ENCODE measurements around the gene ANP32B. TPM values are rescaled to one million over a fixed set of nuclear protein-coding genes. Genes with fewer than 3 reads are reported as not detected.

ANP32B gene
- total and polyA plus RNA-seq, 2 experiments from 2014 or later: 13.1 to 114 TPM

GRCh38 chr9:97969014-97969413, 14.1 kb upstream of the ANP32B start:
- TF ChIP-seq POLR2AphosphoS5 (IDR thresholded peaks at IDR 0.05; ENCODE audit: low read depth) (no peak), ETS1 (IDR thresholded peaks at IDR 0.05) (no peak), STAT1 (IDR thresholded peaks at IDR 0.05; ENCODE audit: unreplicated experiment) (no peak), CREB1 (CRISPR knock-in tag; IDR thresholded peaks at IDR 0.05; ENCODE audit: low read depth) (no peak), ZNF462 (CRISPR knock-in tag; IDR thresholded peaks at IDR 0.05) (no peak), CTCF (conservative IDR thresholded peaks at IDR 0.05; ENCODE audit: low read depth in 2 of 2) (no peak), JUNB (IDR thresholded peaks at IDR 0.05; ENCODE audit: unreplicated experiment) (no peak)
- no peak overlapping the region for H3K4me3 Mint-ChIP-seq
- H3K36me3 ChIP-seq (ENCODE audit: insufficient read depth): no peaks in the 10 kb centered on the region
- ATAC-seq: no peak
- no peak overlapping the region for H3K27ac Mint-ChIP-seq
- no peaks in the 10 kb centered on the region; the same call in 1 of the 2 replicates for H4K20me1 ChIP-seq (replicated peaks; ENCODE audit: insufficient read depth)
- no peaks in the 10 kb centered on the region for H3F3A ChIP-seq (replicated peaks; ENCODE audit: low read depth)
- H3K36me3 Mint-ChIP-seq (ENCODE audit: low read depth): no peaks in the 10 kb centered on the region
- H3K4me3 ChIP-seq: no peak overlapping the region
- peaks cover 39% of the 10 kb centered on the region for H3K27me3 Mint-ChIP-seq (ENCODE audit: insufficient read depth, low read depth, poor library complexity)
- no peaks in the 10 kb centered on the region for H3K9me2 ChIP-seq (ENCODE audit: insufficient read depth)
- no peaks in the 10 kb centered on the region; the same call in 2 of the 3 replicates for H3K9me3 Mint-ChIP-seq
- DNase-seq (ENCODE audit: low spot score): no peak
- no peaks in the 10 kb centered on the region for H3K79me2 ChIP-seq (replicated peaks; ENCODE audit: insufficient read depth)
- H3K27me3 ChIP-seq (ENCODE audit: insufficient read depth): peaks cover 50% of the 10 kb centered on the region
- no peak overlapping the region for H3K27ac ChIP-seq (ENCODE audit: low read depth)
- H3K4me2 ChIP-seq: no peak overlapping the region
- H3K4me1 Mint-ChIP-seq: peaks cover 5% of the 10 kb centered on the region; the same call in 1 of the 3 replicates
- no peak overlapping the region for H2AFZ ChIP-seq
- H3K4me1 ChIP-seq (ENCODE audit: insufficient read depth): no peaks in the 10 kb centered on the region

All from GM23338 (cell line).